Measurements from ENCODE around the gene THRSP.
"Not testable (repeated sequence)": the region's sequence is repeated elsewhere in the genome, so short reads cannot be mapped to it uniquely, and the experiment has no call there.

THRSP gene

GRCh38 chr11:78063440-78064181, at the start of gene THRSP:
THRSP (plus strand) TSS chr11:78063861; CDS start chr11:78063882, 21 bp downstream.
- no peak for DNase-seq

DNA sequence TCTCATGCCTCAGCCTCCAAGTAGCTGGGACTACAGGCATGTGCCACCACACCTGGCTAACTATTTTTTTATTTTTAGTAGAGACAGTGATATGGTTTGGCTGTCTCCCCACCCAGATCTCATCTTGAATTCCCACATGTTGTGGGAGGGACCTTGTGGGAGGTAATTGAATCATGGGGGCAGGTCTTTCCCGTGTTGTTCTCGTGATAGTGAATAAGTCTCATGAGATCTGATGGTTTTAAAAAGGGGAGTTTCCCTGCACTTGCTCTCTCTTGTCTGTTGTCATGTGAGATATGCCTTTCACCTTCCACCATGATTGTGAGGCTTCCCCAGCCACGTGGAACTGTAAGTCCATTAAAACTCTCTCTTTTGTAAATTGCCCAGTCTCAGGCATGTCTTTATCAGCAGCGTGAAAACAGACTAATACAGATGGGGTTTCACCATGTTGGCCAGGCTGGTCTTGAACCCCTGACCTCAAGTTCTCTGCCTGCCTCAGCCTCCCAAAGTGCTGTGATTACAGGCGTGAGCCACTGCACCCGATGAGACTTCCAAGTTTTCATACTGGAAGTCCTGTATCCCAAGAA, 48.6 kb upstream of the THRSP start:
- not testable (repeated sequence) for DNase-seq

- no peak for DNase-seq
These were observed 47.8 kb upstream of the THRSP start for GRCh38 chr11:78015878-78016277.

DNA sequence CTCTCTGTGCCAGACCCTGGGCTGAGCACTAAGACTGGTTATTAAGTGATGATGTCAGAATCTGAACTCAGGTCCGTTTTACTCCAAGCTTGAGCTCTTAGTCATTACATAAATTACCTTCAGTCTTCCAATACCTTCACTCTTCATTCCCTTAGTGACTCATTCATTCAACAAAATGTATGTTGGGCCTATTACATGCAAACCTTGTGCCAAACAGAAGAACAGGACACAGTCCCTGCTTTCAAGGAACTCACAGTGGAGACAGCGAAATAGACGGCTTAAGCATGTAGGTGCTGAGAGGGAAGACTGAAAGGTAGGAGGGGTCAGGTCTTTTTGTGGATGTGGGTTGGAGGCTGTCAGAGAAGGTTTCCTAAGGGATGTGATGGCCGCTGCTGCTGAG, 43.9 kb upstream of the THRSP start:
- DNase-seq: no peak

GRCh38 chr11:78020246-78020645, 43.4 kb upstream of the THRSP start:
- DNase-seq: no peak

DNA sequence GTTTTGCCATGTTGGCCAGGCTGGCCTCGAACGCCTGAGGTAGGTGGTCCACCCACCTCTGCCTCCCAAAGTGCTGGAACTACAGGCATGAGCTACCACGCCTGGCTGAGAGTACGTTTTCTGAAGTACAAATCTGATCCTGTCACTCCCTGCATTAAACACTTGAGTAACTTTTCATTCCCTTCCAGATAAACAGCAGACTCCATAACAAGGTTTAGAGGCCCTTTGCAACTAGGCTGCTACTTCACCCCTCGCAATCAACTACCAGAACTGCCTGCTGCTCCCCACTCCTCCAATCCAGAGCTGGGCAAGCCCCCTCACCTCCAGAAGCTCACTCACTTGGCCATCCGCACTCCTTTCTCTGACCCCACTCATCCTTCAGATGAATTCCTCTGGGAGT, 42.0 kb upstream of the THRSP start:
- no peak for DNase-seq

- no peak for DNase-seq
These were observed 41.0 kb upstream of the THRSP start, which contains the start of gene KCTD14 for GRCh38 chr11:78022397-78023396. KCTD14 (minus strand) TSS chr11:78023276; CDS start chr11:78023249, 27 bp downstream.

DNA sequence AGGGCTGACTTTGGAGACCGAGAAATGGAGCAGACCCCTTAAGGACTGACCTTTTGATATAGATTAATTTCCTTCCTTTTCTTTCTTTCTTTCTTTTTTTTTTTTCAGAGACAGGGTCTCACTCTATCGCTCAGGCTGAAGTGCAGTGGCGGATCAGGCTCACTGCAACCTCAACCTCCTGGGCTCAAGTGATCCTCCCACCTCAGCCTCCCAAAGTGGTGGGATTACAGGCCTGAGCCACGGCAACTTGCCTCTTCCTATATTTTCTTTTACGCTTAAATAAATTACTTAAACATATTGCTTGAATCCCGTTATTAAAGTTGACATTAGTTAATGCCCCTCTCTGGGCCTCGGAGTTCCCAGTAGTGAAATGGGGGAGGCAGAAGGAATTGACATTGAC, 40.2 kb upstream of the THRSP start:
- no peak for DNase-seq

DNA sequence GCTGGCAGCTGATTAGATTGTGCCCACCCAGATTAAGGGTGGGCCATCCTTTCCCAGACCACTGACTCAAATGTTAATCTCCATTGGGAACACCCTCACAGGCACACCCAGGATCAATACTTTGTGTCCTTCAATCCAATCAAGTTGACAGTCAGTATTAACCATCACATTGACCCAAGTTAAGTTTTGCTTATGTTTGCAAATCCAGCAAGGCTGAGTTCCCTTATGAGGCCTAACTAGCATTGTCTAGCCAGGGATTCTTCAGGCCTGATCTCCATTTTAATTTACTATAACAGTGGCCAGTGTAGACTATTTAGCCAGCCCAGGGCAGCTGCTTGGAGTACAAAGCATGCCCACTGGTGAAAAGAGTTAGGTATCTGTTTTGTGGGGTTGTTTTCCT, 38.3 kb upstream of the THRSP start:
- DNase-seq: no peak

GRCh38 chr11:78027759-78028158, 35.9 kb upstream of the THRSP start:
- no peak for DNase-seq

DNA sequence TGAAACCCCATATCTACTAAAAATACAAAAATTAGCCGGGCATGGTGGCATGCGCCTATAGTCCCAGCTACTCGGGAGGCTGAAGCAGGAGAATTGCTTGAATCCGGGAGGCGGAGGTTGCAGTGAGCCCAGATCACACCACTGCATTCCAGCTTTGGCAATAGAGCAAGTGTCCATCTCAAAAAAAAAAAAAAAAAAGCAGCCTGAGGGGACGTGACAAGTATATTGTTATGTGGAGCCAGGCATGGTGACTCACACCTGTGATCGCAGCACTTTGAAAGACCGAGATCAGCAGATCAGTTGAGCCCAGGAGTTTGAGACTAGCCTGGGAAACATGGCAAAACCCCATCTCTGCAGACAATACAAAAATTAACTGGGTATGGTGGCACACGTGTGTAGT, 35.2 kb upstream of the THRSP start:
- DNase-seq: not testable (repeated sequence)

DNA sequence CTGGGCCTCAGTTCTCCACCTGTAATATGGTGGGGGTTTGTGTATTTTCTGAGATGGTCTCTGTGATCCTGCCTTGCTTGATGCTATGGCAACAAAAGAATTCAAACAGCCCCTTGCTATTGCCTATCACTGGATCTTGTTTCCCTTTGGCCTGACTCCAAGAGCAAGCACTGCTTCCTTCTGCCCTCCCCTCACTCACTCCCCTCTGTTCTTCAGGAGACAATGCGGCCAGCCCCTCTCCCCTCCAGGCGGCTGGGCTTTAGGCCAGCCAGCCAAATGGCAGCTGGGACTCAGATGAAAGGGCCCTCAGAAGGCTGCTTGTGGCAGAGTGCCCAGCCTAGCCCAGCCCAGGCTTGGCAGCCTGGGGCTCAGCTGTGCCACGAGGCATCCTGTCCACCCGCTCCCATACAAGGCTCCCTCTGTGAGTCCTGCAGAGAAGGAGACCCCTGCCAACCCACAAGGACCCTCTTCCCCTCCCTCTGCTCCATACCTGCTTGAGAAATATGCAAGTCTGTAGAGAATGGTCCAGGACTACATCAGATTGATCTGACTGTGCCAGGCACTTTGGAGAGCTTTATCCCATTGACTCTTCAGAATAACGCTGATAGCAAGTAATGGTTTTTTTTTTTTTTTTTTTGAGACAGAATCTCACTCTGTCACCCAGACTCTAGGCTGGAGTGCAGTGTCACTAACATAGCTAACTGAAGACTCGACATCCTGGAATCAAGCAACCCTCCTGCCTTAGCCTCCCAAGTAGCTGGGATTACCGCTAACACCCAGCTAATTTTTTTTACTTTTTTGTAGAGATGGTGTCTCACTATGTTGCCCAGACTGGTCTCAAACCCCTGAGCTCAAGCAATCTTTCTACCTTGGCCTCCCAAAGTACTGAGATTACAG, 33.0 kb upstream of the THRSP start:
- no peak for DNase-seq

- no peak for DNase-seq
These were observed 32.0 kb upstream of the THRSP start for GRCh38 chr11:78031629-78032028.

DNA sequence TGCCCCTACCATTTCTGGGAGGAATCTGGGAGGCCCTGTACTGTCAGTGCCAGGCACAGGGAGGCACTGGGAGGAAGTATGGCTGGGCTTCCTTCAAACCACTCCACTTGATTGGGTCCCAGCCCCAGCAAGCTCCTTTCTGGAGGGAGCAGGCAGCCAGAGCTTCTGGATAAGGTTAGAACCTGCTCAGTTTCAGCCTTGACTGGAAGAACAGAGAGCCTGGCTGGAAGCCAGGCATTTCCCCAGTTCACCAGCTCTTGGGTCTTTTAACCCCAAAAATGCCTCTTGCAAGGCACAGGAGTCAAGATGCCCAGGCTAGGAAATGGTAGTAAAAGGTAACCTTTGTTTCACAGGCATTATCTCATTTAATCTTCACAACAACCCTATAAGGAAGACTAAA, 31.6 kb upstream of the THRSP start:
- DNase-seq: no peak

DNA sequence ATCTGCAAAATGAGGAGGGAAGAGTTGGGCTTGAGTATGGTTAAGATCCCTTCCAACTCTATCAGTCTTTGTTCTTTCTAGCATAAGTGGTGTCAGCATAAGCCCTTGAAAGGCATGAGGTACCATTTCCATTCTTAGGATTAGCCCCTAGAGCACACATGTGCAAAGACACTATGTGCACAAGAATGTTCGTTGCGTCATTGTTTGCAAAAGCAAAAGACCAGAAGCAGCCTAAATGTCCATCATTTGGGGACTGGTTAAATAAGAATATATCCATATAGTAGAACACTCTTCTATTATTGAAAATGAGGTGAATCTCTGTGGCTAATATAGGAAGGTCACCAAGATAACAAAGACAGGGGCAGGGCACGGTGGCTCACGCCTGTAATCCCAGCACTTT, 30.6 kb upstream of the THRSP start:
- no peak for DNase-seq

DNA sequence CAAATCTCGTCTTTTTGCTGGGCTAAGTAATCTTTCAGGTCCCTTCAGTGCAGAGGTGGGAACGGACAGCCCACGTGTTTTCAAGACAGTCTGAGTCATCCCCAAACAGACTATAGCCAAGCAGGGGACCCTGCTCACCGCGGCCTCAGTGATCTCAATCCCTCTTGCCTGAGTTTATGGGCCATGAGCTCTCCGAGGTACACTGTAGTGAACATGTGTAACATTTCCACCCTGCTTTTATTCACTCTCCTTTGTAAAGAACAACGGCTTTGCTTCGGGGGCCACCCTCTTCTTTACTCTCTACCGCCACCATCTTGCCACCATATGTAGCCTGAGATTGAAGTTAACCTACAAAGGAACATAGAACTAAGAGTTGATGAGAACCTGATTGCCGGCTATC, 29.0 kb upstream of the THRSP start:
- DNase-seq: no peak

DNA sequence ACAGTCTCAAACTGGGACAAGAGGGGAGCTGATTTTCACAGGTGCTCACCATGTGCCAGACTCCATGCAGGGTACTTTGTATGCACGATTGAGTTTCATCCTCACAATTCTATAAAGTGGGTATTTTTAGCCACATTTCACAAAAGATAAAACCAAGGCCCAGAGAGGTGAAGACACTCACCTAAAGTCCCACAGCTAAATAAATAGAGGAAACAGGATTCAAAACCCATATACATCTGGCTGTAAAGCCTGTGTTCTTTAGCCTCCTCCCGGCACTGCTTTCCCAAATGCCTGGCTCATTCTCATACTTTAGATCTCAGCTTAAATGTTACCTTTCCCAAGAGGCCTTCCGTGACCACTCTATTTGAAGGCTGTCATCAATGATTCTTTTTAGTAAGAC, 27.3 kb upstream of the THRSP start:
- DNase-seq: no peak

DNA sequence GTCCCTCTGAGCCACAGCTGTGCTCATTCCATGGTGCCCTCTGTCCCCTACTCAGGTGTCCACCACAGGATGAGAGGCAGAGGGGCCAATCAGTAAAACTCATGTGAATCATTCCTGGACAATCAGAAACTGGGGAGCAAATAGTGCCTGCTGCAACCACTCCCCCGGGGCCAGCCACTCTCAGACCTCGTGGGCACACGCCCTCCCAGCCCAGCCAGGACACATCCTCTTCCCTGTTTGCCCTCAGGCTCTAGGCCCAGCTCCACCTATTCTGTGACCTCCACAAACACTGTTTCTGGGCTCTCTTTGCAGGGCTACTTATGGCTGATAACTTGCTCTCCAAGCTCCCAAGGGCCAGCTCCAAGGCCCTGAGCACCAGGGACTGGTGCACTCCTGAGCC, 26.6 kb upstream of the THRSP start:
- no peak for DNase-seq

- DNase-seq: no peak
These were observed 25.6 kb upstream of the THRSP start for GRCh38 chr11:78037825-78038620.

GRCh38 chr11:78038697-78039313, 24.9 kb upstream of the THRSP start:
- no peak for DNase-seq

DNA sequence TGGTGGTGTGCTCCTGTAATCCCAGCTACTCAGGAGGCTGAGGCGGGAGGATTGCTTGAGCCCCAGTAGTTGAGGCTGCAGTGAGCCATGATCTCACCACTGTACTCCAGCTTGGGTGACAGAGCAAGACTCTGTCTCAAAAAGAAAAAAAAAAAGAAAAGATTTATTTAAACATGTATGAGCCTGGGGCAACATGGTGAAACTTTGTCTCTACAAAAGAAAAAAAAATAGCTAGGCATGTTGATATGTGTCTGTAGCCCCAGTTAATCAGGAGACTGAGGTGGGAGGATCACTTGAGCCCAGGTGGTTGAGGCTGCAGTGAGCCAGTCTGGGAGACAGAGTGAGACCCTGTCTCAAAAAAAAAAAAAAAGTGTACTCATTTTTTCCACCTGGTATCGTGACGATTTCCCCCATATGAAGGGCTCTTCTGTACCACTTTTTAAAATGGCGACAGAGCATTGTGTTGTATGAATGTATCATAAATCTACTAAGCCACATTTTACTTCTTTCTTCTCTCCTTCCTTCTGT, 24.2 kb upstream of the THRSP start:
- no peak for DNase-seq

Measured in activated CD4-positive, alpha-beta T cell treated with anti-CD3 and anti-CD28 coated beads, Interleukin-2, amount 50 U/mL, for 1 hour (primary cell).